Hippocampal formation (tissue), 2 donors: ENCODE results near the gene TGFB1I1.
"Not testable (repeated sequence)": the region's sequence is repeated elsewhere in the genome, so short reads cannot be mapped to it uniquely, and the experiment has no call there.

Experiments
- DNase-seq, 2 donors: peaks; one replicate each; lab custom pipeline; 2025; lab: John Stamatoyannopoulos, UW

The TGFB1I1 gene

DNA sequence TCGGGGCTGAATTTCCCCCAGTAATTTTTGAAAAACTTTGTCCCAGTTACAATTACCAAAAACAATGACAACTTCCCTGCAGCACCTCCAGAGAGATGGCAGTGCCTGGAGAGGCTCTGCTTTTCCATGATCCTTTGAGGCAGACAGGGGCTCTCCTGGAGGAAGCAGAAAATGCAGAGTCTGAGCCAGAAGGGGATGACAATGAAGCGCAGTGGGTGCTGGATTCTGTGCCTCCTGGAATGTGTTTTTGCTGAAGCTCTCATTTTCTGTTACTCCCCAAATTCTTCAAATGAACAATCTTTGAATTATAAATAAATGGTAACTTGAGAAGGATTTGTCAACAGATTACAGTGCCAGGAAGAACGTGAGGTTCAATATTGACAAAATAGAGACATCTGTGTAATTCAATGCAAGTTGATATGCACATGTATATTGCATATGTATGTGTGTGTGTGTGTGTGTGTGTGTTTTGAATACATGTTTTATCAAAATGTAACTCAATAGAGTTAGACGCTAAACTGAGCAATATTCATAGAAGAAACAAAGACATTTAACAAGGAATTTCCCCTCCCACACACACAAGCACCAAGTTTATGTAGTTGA lies 45.9 kb downstream of the TGFB1I1 start:
- DNase-seq: no peak

DNA sequence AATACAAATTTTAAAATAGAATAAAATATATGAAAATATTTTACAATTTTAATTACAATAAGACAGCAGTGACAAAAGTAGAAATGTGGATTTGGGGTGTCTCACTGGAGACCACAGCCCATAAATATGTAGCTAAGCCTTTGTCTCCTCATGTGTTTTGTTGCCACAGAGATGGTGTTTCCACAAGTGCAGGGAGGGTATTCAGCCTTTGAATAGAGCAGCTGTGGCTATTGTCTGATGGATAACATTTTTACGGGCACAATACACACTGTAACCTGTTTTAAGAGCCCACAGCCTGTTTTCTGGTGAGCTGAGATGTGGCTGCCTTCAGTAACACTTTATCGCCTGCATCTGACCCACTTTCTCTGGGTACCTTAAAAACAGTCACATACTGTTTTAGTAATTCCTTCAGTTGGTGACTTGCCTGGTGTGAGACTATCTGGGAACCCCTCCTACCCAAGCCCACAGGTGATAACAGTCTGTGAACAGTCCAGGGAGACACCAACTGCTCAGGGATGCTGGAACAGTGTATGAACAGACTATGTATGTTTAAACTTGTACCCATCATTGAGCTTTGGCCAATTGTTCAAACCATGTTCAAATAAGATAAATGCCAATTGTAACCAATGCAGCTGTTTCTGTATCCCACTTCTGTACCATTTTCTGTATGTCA lies 47.9 kb downstream of the TGFB1I1 start:
- DNase-seq: no peak

DNA sequence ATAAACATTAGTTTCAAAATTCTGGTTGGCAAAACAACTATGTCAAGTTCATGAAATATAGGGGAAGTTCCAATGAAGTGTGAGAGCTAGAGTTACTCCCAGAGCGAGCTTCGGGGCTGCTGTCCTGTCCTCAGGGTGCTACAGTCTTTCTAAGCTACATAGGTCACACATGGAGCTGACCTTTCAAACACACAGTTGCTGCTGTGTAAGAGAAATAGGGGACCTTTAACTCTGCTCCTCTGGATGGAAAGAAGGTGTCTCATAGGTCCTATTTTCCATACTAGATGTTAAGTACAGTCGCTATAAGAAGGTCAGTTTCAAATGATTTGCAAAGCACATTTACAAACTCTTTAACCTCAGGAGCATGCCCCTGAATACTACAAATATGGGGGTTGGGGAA lies 49.4 kb downstream of the TGFB1I1 start:
- DNase-seq: no peak

DNA sequence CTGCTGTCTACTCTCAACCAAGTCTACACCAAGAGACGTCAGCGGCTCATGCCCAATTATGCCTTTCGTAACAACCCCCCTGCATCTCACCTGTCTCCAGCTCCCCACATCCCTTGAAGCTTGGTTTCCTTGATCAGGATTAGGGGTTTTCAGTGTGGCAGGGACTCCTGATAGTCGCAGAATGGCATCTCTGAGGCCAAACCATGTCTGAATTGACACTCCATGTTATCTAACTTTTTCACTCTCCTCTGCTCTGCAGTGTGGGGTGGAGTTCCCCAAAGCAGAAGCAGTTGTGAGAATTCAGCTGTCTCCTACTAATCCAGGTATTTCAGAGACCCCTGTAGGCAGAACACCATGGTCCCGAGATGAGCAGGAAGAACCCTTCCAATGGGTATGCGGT lies 50.1 kb downstream of the TGFB1I1 start:
- no peak for DNase-seq

DNA sequence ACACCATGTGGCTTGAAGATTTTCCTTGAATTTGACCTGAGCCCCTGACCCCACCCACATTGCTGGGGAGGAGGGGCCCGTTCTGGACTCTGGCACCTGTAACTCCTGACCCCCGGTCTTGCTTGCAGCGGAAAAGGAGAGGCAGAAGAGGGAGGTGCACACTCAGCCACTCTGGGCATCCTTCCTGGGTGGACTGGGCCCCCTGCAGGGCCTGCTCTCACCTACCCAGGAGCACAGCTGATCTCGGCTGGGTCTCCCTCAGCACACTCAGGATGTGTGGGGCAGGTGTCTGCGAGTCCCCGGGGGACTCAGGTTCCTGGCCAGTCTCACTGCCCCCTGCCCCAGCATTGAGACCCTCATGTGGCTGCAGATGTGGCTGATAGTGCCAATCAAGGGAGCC lies 51.8 kb downstream of the TGFB1I1 start:
- not testable (repeated sequence) for DNase-seq

DNA sequence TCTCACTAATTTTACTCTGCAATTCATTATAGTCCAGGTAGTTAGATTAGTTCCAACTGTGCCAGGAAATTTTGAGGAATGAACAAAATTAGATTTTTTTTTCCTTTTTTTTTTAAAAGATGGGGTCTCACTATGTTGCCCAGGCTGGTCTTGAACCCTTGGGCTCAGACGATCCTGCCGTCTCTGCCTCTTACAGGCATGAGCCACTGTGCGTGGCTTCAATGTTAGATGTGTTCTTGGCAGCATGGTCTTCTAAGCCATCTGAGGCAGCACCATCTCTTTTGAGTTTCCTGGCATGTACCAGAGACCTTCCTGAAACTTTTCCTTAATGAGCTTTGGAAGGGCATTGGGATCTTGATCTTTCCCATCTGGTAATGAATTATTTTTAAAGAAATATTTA lies 53.2 kb downstream of the TGFB1I1 start:
- no peak for DNase-seq
